Measurements from ENCODE around the gene OCRL.
A peak's percentile ranks its signal among the peaks of the same experiment; 100 is the strongest.
"Not testable (repeated sequence)": the region's sequence is repeated elsewhere in the genome, so short reads cannot be mapped to it uniquely, and the experiment has no call there.

The OCRL gene

DNA sequence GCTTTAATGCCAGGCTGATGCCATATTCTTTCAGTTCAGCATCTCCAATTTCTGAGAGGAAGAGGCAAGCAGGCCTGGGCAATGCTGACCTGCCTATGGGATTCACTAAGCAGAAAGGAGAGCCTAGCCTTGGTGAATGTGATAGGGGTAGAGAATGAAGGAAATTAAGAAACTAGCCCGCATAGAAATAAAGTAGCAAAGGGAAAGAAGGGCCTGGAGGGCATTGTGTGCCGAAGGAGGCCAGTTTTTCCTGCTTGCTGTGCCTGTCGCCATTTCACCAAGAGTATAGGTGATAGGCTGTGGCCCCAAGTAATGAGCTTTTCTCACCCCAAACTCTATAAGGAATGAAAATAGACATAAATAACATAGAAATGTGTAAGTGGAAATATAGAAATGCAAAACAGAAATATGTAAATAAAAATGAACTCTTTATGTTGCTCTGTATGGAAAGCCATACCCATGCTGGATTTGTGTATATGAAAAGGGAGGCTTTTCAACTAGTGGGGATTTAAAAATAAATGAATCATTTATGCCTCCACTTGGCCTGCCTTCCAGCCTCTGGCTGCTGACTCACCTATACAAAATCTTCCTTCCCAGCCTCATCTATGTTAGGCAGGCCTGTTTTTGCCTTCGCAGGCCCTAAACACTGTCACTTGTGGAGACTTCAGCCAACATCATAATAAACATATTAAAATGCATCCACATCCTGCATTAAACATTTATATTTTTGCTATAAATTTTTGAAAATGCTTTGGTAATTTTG is 5.1 kb upstream of the OCRL start:
- no peak for DNase-seq (ENCODE audit: low read depth in 2 of 2)

DNA sequence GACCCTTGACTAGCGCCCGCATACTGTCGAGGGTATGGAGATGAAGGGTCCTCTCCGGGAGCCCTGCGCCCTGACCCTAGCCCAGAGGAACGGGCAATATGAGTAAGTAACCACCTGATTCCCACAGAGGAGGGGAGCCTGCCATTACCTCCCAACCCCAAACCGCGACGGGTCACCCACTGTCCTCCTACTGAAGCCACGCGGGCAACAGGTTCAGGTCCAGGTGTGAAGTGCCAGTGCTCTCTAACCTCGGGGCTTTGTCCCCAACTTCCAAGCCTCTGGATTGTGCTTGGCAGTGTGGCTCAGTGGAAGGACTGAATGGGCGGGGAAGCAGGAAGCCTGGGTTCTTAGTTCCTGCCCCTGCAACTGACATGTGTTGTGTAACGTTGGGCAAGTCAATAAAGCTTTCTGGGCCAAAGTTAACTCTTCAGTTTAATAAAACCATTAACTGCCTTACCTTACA is 694 bp downstream of the OCRL start:
- no peak for DNase-seq (ENCODE audit: low read depth in 2 of 2)

- no peak for DNase-seq (ENCODE audit: low read depth in 2 of 2)
Measured at GRCh38 chrX:129544780-129545179, 4.7 kb downstream of the OCRL start.

- no peak for DNase-seq (ENCODE audit: low read depth in 2 of 2)
Measured at GRCh38 chrX:129545408-129545807, 5.3 kb downstream of the OCRL start.

- no peak for DNase-seq (ENCODE audit: low read depth in 2 of 2)
Measured at GRCh38 chrX:129549124-129549523, 9.1 kb downstream of the OCRL start.

- no peak for DNase-seq (ENCODE audit: low read depth in 2 of 2)
Measured at GRCh38 chrX:129553619-129554288, 13.7 kb downstream of the OCRL start.

DNA sequence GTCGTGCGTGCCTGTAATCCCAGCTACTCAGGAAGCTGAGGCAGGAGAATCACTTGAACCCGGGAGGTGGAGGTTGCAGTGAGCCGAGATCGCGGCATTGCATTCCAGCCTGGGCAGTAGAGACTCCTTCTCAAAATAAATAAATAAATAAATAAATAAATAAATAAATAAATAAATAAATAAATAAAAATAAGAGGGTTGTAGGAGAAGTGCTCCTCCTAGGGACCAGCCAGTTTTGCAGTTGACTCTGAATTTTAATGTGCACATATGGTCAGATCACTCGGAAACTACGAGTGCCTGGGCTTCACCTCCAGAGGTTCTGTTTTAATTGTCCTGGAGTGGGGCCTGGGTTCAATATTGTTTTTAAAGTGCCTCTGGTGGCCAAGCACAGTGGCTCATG is 14.8 kb downstream of the OCRL start:
- DNase-seq (ENCODE audit: low read depth in 2 of 2) = not testable (repeated sequence)

GRCh38 chrX:129556806-129557315 is 16.8 kb downstream of the OCRL start:
- no peak for DNase-seq (ENCODE audit: low read depth in 2 of 2)

DNA sequence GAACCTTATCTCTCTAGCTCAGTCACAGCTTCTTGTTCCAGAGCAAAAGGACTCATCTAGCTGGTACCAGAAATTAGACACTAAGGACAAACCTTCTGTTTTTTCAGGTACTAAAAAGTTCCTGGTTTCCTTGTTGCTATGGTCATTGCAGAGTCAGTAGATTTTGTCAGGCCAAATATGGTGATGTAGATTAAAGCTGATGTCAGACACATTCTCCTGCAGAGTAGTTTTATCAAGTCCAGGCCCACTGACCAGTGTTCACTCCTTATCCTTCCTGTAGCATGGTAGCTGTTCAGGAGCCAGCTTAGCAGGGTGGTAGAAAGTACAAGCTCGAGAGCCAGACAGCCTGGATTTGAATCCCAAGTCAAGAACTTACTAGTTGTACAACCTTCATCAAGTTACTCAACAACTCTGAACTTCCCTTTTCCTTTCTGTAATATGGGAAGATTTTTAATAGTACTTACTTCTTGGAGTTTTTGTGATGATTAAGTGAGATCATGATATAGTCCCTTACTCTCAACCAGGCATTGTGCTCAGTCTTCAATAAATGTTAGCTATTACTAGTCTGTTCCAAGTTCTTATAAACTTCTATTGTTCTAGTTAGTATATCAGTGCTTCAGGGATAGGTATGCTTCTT is 17.9 kb downstream of the OCRL start:
- no peak for DNase-seq (ENCODE audit: low read depth in 2 of 2)

DNA sequence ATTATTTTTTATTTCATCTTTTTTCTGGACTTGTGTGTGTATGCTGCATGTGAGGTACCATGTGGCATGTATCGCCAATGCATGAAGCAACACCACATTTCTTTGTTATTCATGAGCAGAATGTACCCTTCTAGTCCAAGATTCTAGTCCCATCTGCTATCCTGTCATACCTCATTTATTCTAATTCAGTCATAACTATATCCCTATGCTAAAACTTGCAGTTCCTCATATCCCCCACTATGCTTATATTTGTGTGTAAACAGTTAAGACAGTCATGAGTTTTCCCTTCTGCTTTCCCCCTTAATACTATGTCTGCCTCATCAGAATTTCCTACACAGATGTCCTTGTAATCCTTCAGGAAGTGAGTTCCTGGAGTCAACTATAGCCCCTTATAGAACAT is 19.7 kb downstream of the OCRL start:
- no peak for DNase-seq (ENCODE audit: low read depth in 2 of 2)

DNA sequence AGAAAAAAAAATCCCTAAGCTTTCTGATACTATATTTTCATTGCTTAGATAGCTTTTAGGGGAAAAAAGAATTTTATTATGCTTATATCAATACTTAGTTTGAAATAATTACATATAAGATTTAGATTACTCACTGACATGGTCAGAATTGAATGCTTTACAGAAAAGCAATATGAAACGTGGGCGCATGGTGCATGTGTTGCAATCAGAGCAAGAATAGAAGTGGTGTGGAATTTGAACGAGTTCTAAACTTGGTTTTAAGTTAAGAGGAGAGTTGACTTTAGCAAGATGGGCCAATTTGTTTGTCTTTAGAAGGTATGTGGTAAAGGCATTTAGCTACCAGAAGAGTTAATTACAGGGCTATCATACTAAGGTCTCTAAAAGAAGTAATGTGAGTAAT is 21.4 kb downstream of the OCRL start:
- DNase-seq (ENCODE audit: low read depth in 2 of 2) = no peak

GRCh38 chrX:129564345-129564744 is 24.3 kb downstream of the OCRL start:
- not testable (repeated sequence) for DNase-seq (ENCODE audit: low read depth in 2 of 2)

- DNase-seq (ENCODE audit: low read depth in 2 of 2) = no peak
Measured at GRCh38 chrX:129565046-129565650, 25.1 kb downstream of the OCRL start.

DNA sequence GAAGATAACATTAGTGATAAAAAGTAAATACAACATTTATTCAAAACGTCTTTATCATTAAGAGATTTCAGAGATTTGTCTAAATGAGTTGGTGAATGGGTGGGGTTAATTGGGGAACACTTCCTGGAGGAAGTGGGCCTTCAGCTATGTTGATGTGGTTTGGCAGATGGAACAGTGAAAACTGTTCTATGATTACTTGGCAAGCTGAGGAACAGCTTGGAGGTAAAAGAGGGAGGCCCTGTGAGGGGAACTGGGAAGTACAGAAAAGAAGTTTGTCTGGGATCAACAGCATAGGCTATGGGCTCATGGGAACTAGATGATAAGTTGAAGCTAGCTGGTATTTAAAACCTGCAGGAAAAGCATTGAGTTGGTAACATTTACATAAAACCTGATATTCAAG is 26.0 kb downstream of the OCRL start:
- DNase-seq (ENCODE audit: low read depth in 2 of 2) = no peak

GRCh38 chrX:129568349-129568748 is 28.3 kb downstream of the OCRL start:
- no peak for DNase-seq (ENCODE audit: low read depth in 2 of 2)

DNA sequence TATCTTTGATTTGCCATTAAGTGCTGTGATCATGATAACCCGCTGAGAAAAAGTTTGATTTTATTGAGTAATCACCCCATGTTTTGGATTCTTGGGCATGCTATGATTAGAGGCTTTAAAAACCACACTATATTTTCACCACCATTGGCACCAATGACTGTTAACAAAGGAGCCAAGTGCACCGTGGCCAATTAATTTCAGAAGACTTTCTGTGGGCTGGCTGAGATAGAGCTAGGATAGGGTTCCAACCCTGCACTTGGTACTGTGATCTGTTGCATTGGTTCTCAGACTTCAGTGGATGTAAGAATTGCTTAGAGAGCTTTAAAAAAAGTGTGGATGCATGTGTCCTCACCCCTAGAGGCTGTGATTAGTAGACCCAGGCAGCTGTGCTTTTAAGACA is 32.4 kb downstream of the OCRL start:
- no peak for DNase-seq (ENCODE audit: low read depth in 2 of 2)

- DNase-seq (ENCODE audit: low read depth in 2 of 2) = not testable (repeated sequence)
Measured at GRCh38 chrX:129573652-129574051, 33.6 kb downstream of the OCRL start.

- DNase-seq (ENCODE audit: low read depth in 2 of 2) = no peak
Measured at GRCh38 chrX:129574214-129574613, 34.2 kb downstream of the OCRL start.

GRCh38 chrX:129576539-129576938 is 36.5 kb downstream of the OCRL start:
- DNase-seq (ENCODE audit: low read depth in 2 of 2) = no peak

DNA sequence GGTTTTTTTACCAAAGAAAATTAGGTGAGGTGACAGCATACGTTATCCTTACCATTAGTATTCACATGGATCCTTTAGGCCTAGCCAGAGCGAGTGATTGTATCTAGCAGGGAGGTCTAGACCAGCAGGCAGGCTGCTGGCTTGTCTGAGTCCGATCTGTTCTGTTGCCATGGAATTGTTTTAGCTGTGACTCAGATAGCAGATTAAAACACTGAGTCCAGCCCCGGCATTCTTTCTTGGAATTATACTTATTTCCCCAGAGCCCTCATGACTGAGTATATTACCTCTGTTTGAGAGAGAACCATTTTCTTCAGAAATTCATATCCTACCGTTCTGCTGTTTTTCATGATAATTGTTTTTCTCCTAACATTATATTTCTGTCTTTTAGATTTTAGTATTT is 37.4 kb downstream of the OCRL start:
- peak; percentile 37 to 39 for DNase-seq (ENCODE audit: low read depth in 2 of 2)

DNA sequence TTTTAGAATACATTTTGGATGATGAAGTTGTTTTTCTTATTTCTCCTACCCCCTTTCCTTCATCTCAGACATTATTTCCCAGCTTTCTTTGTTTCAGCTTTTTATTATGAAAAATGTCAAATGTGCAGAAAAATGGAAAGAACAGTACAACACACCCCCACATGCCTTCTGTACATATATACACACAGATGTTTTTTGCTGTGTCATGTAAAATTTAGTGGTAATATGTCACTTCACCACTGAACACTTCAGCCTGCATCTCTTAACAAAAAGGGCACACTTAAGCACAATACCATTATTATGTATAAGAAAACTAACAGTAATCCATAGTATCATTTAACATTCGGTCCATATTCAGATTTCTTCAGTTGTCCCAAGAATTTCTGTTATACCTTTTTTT is 37.8 kb downstream of the OCRL start:
- no peak for DNase-seq (ENCODE audit: low read depth in 2 of 2)

DNA sequence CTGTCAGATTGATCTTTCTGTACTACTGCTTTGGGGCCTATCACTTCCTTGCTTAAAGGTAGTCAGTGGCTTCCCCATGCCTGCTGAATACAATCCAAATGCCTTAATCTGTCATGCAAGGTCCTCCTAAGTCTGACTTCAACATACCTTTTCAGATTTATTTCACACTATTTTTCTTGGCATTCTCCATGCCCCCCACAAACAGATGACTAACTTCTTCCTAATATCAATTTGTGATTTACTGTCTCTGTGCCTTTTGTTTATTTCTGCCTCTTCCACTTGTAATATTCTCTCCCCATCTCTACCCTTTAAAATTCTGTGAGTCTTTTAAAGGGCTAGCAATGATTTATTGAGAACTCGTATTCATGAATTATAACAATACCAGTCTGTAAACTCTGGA is 41.8 kb downstream of the OCRL start:
- no peak for DNase-seq (ENCODE audit: low read depth in 2 of 2)

Measured in fibroblast of skin of left biceps (primary cell).